Measurements from ENCODE around the gene NTRK1. TPM values are rescaled to one million over a fixed set of nuclear protein-coding genes. Genes with fewer than 3 reads are reported as not detected.

Gene NTRK1
- total RNA-seq, 1 experiment from 2014 or later: 0.24 TPM

DNA sequence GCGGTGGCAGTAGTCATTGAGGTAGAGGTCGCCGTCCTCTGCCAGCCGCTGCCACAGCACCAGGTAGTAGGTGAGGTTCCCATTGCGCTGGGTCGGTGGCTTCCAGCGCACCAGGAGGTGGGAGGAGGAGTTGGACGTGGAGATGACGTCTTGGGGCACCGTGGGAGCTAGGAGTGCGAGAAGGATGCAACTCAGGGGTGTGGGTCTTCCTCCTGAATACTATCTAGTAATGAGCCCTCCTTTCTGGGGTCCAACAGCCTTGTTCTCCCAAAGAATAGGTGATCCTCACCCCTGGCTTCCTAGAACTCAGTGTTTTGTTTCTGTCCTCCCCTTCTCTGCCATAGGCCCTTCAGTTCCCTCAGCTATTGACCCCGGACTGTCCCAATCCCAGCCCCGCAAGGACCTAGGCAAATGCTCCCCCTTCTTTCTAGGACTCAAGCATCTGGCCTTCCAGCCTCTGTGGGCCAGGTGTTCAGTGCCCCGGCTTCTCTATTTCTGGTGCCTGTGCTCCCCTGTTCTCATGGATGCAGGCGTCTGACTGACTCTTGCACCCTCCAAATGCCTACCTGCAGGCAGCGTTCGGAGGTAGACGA, 14.6 kb upstream of the NTRK1 start:
- no peak overlapping the region for H3K56ac ChIP-seq (ENCODE audit: insufficient read length, low read depth, low read length)
- TF ChIP-seq CTCF (conservative IDR thresholded peaks at IDR 0.05): no peak
- H2BK20ac ChIP-seq (ENCODE audit: low read depth, low read length, poor library complexity, severe bottlenecking): no peak overlapping the region
- Mint-ChIP-seq H3K36me3 (ENCODE audit: insufficient read depth in 1 of 3, low read depth in 3 of 3) (no peaks in the 10 kb centered on the region), H3K9me3 (no peaks in the 10 kb centered on the region; a peak in 1 of 5 replicates), H3K27ac (no peak overlapping the region), H3K27me3 (ENCODE audit: low read depth) (peaks cover 100% of the 10 kb centered on the region), H3K4me1 (peaks cover 15 to 35% of the 10 kb centered on the region in 2 experiments), H3K4me3 (peak overlapping the region in 1 of 2 experiments; percentile 70; a peak in 3 of 5 replicates)
- H3K14ac ChIP-seq (ENCODE audit: insufficient read depth, low read length): no peak overlapping the region
- peak overlapping the region; percentile 50 for H3K4me2 ChIP-seq (ENCODE audit: insufficient read depth, insufficient read length, low read length)
- H3K79me1 ChIP-seq (ENCODE audit: insufficient read depth, low read depth, low read length, poor library complexity, severe bottlenecking): no peaks in the 10 kb centered on the region
- no peak overlapping the region for H2AFZ ChIP-seq (ENCODE audit: low read length)
- H3K4ac ChIP-seq (ENCODE audit: low read depth, low read length): no peak overlapping the region
- WGBS (ENCODE audit: extremely low coverage, insufficient read length, low lambda C conversion rate): no CpG with 5 or more reads among the region's 18 CpGs
- no peak overlapping the region for H3K9ac ChIP-seq (ENCODE audit: extremely low read depth, insufficient read length, low read length)
- peaks cover 14% of the 10 kb centered on the region for H3K23me2 ChIP-seq (ENCODE audit: insufficient read length, low read depth, low read length, poor library complexity, severe bottlenecking)
- no peak overlapping the region for H2BK15ac ChIP-seq (ENCODE audit: low read depth, low read length)
- no peak overlapping the region for H2BK120ac ChIP-seq (ENCODE audit: low read depth, low read length, poor library complexity, severe bottlenecking)
- no peak overlapping the region for H4K8ac ChIP-seq (replicated peaks; ENCODE audit: insufficient read length, low read depth, low read length)
- H3K4me1 ChIP-seq (ENCODE audit: insufficient read depth, low read length): no peaks in the 10 kb centered on the region
- H2AK5ac ChIP-seq (ENCODE audit: insufficient read length, low read length): no peak overlapping the region
- H4K91ac ChIP-seq (ENCODE audit: insufficient read length, low read depth, low read length): no peak overlapping the region
- H3K79me2 ChIP-seq (ENCODE audit: insufficient read depth, low read length): no peaks in the 10 kb centered on the region
- no peak overlapping the region for H4K5ac ChIP-seq (ENCODE audit: insufficient read length, low read depth, low read length)
- H2BK12ac ChIP-seq (ENCODE audit: insufficient read length, low read depth, low read length): no peak overlapping the region
- H3K27ac ChIP-seq (ENCODE audit: insufficient read length, low read depth, low read length): no peak overlapping the region
- H2BK5ac ChIP-seq (ENCODE audit: insufficient read length, low read length): no peak overlapping the region
- no peak overlapping the region for H3K23ac ChIP-seq (ENCODE audit: insufficient read length, low read depth, low read length)
- peaks cover 71% of the 10 kb centered on the region for H3K27me3 ChIP-seq (ENCODE audit: insufficient read depth, low read length)
- DNase-seq: no peak
- no peaks in the 10 kb centered on the region for H3K9me3 ChIP-seq (ENCODE audit: control insufficient read depth, low read depth, low read length)
- no peak overlapping the region for H3K18ac ChIP-seq (ENCODE audit: insufficient read length, low read depth, low read length)
- no peaks in the 10 kb centered on the region for H4K20me1 ChIP-seq (ENCODE audit: control insufficient read depth, insufficient read depth, insufficient read length)
- H3T11ph ChIP-seq (ENCODE audit: low read length): no peak overlapping the region

Data from H9 (cell line).